D721Med (cell line): ENCODE measurements around the gene MYO1C.

Experiments
- DNase-seq: peaks from one replicate; pipeline ENCODE4 v3.0.0; 2011; ENCODE audit warnings: low spot score; ENCODE audit not compliant: insufficient read length
- FAIRE-seq: peaks from 2 replicates; lab custom pipeline; 2011; peaks lifted over from hg19 to GRCh38; lab: Jason Lieb, UNC
- CTCF ChIP-seq: IDR thresholded peaks from 2 replicates; pipeline ENCODE4 v1.5.1; 2012; ENCODE audit warnings: mild to moderate bottlenecking, control low read depth; ENCODE audit not compliant: insufficient read depth; ENCODE audit errors: missing control alignments

The MYO1C gene

DNA sequence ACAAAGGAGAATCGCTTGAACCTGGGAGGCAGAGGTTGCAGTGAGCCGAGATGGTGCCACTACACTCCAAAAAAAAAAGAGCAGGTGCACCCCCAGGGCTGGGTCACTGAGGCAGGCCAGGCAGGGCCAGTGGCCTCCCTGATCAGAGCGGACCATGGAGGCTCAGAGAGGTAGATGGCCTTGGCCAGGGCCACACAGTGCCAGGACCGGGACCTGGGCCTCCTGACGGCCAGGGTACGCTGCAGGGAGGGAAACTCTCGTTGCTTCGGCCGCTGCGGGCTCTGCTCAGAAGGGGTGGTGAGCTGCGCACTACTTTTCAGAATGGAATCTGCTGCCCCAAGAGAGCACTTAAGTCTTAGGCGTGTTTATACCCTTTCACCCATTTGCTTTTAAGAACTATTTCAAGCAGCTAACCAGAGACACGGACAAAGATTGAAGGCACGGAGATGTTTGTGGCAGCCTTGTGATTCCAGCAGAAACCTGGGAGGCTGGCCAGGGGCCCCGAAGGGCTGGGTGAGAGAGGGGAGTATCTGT is 17.1 kb downstream of the MYO1C start:
- no peak for DNase-seq

GRCh38 chr17:1474402-1475189 is 17.9 kb downstream of the MYO1C start:
- DNase-seq: no peak
- TF ChIP-seq CTCF: no peak
- FAIRE-seq: no peak

More for the DNA sequence above, 17.1 kb downstream of the MYO1C start:
- FAIRE-seq: no peak
- no peak for TF ChIP-seq CTCF

DNA sequence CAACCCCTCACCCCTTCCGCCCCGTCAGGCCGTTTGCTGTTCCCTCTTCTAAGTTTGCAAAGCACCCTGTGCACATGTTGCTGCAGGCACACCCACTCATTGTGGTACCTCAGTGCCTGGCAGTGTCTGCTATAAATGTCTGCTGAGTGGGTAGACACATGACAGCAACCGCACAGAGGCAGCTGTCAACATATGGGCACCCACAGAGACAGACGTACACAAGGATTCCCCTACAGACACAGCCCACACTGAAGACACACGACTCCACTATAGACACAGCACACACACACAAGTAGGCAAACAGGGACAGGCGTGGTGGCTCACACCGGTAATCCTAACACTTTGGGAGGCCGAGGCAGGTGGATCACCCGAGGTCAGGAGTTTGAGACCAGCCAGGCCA is 18.6 kb downstream of the MYO1C start:
- DNase-seq: no peak
- FAIRE-seq: no peak
- no peak for TF ChIP-seq CTCF

DNA sequence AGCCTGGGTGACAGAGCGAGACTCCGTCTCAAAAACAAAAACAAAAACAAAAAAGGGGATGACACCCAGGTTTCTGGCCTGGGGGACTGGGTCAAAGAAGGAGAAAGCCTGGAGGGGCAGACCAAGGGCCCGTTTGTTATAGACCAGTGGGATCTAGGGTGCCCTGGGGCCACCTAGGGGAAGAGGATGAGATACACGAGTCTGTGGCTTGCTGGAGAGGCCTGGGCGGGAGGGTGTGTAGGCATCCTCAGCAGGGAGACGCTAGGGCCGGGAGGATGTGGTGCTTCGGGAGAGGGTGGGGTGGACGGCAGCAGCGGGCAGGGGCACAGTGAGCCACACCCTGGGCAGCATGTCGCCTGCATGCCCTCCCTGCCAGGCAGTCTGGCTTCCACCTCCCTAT is 19.3 kb downstream of the MYO1C start:
- TF ChIP-seq CTCF: no peak
- DNase-seq: no peak
- no peak for FAIRE-seq

GRCh38 chr17:1471911-1472821 is 20.3 kb downstream of the MYO1C start:
- no peak for TF ChIP-seq CTCF
- FAIRE-seq (no peak), DNase-seq (no peak)

DNA sequence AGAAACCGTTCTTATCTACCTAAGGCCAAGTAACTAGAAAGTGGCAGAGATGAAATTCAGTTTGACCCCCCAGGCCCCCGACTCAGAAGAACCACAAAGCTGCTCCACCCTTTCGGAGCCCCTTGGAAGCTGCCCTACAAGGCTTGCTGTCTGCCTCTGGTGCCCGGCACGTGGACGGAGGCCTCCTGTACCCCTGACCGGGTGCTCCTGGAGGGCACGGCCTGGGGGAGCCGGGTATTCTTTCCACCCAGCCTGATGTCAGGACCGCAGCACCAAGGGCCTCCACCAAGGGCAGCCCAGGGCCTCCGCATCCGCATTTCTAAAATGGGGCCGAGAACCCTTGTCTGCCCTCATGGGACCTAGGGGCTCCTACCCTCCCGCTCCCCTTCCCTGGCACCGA is 21.0 kb downstream of the MYO1C start:
- FAIRE-seq (no peak), DNase-seq (no peak)
- no peak for TF ChIP-seq CTCF
